ELF-1 (cell line): Measurements from ENCODE around the gene CARS1.

ENCODE experiments used
- DNase-seq: peaks from one replicate; pipeline ENCODE4 v3.0.0-alpha.2; 2016; ENCODE audit warnings: low read depth, low spot score

Gene CARS1

DNA sequence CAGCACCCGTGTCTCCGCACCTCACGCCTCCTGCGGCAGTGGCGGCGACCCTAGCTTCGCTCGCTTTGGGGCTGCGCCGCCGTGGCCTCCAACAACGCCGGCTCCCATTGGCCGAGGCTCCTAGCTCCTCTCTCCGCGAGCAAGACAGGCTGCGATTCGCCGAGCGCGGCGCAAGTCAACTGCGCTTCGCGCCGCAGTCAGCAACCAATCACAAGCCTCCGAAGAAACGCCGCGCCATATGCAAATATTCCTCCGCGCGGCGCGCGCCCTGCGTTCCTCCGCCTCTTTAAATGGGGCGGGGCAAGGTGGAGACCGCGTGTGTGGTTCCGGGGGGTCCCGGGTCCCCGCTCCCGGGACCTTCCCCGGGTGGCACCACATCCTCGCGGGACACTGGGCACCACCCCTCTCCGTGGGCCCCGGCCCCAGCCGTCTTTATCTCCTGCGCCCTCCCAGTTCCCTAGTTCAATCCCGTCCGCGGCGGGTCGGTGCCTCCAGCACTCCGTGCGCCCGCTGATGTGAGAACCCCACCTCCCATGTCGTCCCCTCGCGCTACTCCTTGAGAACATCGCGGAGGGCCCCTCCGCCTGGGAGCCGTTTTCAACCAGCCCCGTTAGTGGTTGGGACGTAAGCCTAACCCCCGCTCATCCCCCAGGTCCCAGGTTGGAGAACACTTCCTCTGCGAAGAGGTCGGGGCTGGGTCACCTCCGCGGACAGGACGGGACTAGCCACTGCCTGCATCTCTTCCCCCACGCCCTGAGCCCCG lies 64.8 kb downstream of the CARS1 start, which contains the start of gene NAP1L4:
TSS of gene NAP1L4 (minus strand) at position 96 of the 763 bp plus-strand sequence. CDS start 13,109 bp downstream, outside the sequence.
- DNase-seq, result peak; percentile 98

- DNase-seq, result peak; percentile 70
Observed at GRCh38 chr11:2991452-2992233, 65.6 kb downstream of the CARS1 start.

GRCh38 chr11:2990617-2991451 lies 66.4 kb downstream of the CARS1 start:
- peak; percentile 28 for DNase-seq

- DNase-seq, result no peak
Observed at GRCh38 chr11:2989551-2989950, 67.7 kb downstream of the CARS1 start.

GRCh38 chr11:2989006-2989405 lies 68.2 kb downstream of the CARS1 start:
- DNase-seq, result no peak

GRCh38 chr11:2987881-2988861 lies 69.1 kb downstream of the CARS1 start:
- DNase-seq, result no peak

DNA sequence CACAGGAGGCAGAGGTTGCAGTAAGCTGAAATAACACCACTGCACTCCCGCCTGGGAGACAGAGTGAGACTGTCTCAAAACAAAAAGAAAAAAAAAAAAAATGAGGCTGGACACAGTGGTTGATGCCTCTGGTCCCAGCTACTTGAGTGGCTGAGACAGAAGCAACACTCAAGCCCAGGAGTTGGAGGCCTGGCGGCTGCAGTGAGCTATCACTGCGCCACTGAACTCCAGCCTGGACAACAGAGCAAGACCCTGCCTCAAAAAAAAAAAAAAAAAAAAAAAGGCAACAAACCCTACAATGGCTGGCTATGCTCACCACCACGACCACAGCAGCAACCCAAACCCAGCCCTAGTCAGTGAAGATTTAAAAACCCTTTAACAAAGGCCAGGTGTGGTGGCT lies 73.3 kb downstream of the CARS1 start:
- no peak for DNase-seq

DNA sequence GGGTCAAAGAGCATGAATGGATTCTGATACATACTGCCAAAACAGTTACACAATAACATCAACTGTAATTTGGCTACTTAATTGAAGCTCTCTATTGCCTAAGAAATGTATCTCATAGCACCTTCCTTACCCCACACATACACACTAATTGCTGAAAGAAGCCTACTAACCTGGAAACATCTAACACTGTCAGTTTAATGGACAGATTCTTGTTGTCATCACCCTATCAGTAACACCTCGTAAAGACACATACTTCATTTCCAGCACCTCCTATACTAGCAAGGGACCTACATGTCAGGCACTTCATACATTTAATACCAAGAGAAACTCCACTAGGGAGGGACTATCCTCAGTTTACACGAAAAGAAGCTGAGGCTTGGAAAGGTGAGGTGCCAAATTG lies 75.0 kb downstream of the CARS1 start:
- no peak for DNase-seq

DNA sequence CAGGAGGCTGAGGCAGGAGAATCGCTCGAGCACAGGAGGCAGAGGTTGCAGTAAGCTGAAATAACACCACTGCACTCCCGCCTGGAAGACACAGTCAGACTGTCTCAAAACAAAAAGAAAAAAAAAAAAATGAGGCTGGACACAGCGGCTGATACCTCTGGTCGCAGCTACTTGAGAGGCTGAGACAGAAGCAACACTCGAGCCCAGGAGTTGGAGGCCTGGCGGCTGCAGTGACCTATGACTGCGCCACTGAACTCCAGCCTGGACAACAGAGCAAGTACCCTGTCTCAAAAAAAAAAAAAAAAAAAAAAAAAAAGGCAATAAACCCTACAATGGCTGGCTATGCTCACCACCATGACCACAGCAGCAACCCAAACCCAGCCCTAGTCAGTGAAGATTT lies 76.1 kb downstream of the CARS1 start:
- no peak for DNase-seq

DNA sequence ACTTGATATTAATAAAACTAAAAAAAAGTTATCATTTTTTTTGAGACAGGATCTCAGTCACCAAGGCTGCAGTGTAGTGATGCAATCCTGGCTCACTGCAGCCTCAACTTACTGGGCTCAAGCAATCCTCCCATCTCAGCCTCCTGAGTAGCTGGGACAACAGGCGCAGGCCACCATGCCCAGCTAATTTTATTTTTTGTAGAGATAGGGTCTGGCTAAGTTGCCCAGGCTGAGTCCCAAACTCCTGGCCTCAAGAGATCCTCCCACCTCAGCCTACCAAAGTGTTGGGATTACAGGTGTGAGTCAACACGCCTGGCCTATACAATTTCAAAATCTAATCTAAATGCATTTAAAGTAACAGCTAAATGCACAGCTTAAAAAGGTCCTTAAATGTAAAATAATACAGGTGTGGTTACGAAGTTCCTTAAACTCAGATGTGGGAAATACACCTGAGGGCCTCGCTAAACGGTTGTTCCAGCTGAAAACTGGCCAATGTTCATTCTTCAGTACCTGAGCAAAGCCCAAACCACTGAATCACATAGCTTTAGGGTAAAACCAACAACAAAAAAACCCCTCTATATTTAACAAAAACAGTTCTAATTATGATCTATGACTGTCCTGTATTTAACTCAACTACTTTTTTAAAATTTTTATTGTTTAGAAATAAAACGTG lies 76.9 kb downstream of the CARS1 start:
- no peak for DNase-seq

DNA sequence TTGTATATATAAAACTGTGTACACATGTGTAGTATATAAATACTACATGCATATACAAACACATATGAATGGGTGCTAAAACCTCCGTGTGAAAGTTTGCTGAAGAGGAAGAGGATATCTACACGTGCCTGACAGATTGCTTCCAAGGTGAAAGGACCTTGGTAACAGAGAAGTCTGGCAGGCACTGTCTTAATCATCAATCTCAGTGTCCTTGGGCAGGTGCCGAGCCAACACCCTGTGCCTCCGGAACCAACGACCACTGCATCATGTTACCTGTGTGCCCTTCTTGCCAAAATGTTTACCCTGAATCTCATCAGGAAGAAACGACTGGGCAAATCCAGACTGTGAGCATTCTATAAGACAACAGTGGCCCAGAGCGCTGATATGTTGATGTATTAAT lies 80.1 kb downstream of the CARS1 start:
- no peak for DNase-seq

GRCh38 chr11:2976294-2977063 lies 80.7 kb downstream of the CARS1 start:
- DNase-seq, result no peak

DNA sequence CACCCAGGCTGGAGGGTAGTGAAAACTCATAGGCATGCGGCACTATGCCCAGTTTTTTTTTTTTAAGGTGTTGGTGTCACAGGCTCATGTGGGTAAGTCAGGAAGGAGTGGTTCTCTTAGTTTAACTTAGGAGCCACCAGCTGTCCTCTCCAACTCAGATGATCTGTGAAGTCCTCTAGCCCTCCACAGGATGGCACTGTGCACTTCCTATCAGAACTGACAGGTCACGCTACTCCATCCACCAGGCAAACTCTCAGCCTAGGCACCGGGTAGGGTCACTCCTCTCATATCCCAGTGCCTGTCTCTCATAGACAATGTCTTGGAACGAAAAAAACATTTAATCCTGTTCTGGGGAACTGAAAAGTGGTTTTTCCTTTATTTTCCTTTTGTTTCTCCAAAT lies 81.6 kb downstream of the CARS1 start:
- no peak for DNase-seq

GRCh38 chr11:2974272-2974671 lies 83.0 kb downstream of the CARS1 start:
- no peak for DNase-seq

DNA sequence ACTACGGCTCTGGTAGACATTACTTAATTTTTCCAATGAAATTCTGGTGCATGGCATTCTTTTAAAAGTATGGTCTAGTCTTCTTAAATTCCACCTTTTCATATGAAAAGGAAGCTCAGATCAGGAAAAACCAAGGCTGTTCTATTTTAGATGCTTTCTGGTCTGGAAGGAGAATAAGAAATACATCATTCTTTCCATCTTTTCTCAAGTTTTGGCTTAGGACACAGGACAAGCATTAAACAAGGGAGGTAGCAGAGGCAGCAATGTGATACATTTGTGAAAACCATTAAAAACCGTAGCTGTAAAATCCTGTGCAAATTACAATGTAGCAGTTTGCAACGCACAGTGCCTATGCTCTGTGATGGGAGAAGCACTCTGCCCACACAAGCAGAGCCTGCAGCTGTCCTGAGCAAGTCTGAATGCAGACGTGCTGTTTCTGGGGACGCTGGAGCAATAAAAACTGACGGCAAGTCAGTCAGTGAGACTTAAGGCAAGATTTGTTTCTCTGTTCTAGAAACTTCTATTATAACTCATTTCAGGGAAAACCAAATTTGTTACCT lies 88.8 kb downstream of the CARS1 start:
- no peak for DNase-seq

- DNase-seq, result no peak
Observed at GRCh38 chr11:2964782-2965181, 92.4 kb downstream of the CARS1 start.

GRCh38 chr11:2963761-2964160 lies 93.5 kb downstream of the CARS1 start:
- no peak for DNase-seq

- DNase-seq, result no peak
Observed at GRCh38 chr11:2963112-2963754, 94.0 kb downstream of the CARS1 start.

- DNase-seq, result no peak
Observed at GRCh38 chr11:2961080-2961479, 96.1 kb downstream of the CARS1 start.
